DOHH2 (cell line): ENCODE results near the gene SUGCT.

Source experiments
- H3F3A ChIP-seq: fragments of 200-600 bp; sonication (generic), shearing (Covaris generic); 2 replicates; pipeline ENCODE4 v1.6.0; 2016; ENCODE audit warnings: antibody characterized with exemption, mild to moderate bottlenecking; ENCODE audit not compliant: control insufficient read depth, insufficient read depth
- H3K27ac ChIP-seq: fragments of 200-600 bp; sonication (generic); 2 replicates; pipeline ENCODE4 v1.5.1; 2014; ENCODE audit warnings: low read depth, mild to moderate bottlenecking, low read length, moderate library complexity
- H3K27me3 ChIP-seq: fragments of 200-600 bp; sonication (generic); 2 replicates; pipeline ENCODE4 v1.6.1; 2014; ENCODE audit warnings: mild to moderate bottlenecking, low read length, mixed read lengths; ENCODE audit not compliant: control insufficient read depth
- H3K36me3 ChIP-seq: fragments of 200-600 bp; sonication (generic); 2 replicates; pipeline ENCODE4 v1.6.1; 2014; ENCODE audit warnings: mild to moderate bottlenecking, low read length, moderate library complexity, mixed read lengths; ENCODE audit not compliant: control insufficient read depth
- H3K4me1 ChIP-seq: fragments of 200-600 bp; sonication (generic); 2 replicates; pipeline ENCODE4 v1.6.1; 2014; ENCODE audit warnings: mild to moderate bottlenecking, low read length, mixed read lengths; ENCODE audit not compliant: control insufficient read depth
- H3K4me2 ChIP-seq: fragments of 200-600 bp; sonication (generic); 2 replicates; pipeline ENCODE4 v1.6.0; 2014; ENCODE audit warnings: mild to moderate bottlenecking, low read length, moderate library complexity
- H3K4me3 ChIP-seq: fragments of 200-600 bp; sonication (generic); 2 replicates; pipeline ENCODE4 v1.5.1; 2014; ENCODE audit warnings: mild to moderate bottlenecking, low read length, mixed read lengths
- H3K79me2 ChIP-seq: fragments of 200-600 bp; sonication (generic); 2 replicates; pipeline ENCODE4 v1.6.1; 2014; ENCODE audit warnings: mild to moderate bottlenecking, low read length, mixed read lengths; ENCODE audit not compliant: control insufficient read depth
- H3K9me2 ChIP-seq: fragments of 200-600 bp; sonication (generic); replicated peaks from 2 replicates; pipeline ENCODE4 v1.6.1; 2014; ENCODE audit warnings: mild to moderate bottlenecking, low read length, mixed read lengths; ENCODE audit not compliant: control insufficient read depth
- H3K9me3 ChIP-seq: fragments of 200-600 bp; sonication (generic); 2 replicates; pipeline ENCODE4 v1.6.1; 2014; ENCODE audit warnings: antibody characterized with exemption, low read length, mixed read lengths; ENCODE audit not compliant: control insufficient read depth, insufficient read depth
- H4K20me1 ChIP-seq: fragments of 200-600 bp; sonication (generic); 2 replicates; pipeline ENCODE4 v1.6.0; 2014; ENCODE audit warnings: low read depth, mild to moderate bottlenecking, antibody characterized with exemption, low read length, moderate library complexity; ENCODE audit not compliant: control insufficient read depth, insufficient read depth
- CTCF ChIP-seq: fragments of 200-600 bp; sonication (generic); IDR thresholded peaks from one replicate; pipeline ENCODE4 v1.5.1; 2014; ENCODE audit warnings: antibody characterized with exemption, mild to moderate bottlenecking, low read depth, low read length; ENCODE audit not compliant: poor library complexity, severe bottlenecking
- EZH2phosphoT487 ChIP-seq: fragments of 200-600 bp; sonication (generic); IDR thresholded peaks from 2 replicates; pipeline ENCODE4 v1.6.1; 2017; ENCODE audit warnings: borderline replicate concordance, mild to moderate bottlenecking, antibody characterized with exemption, low read length, moderate library complexity, mixed read lengths

Gene SUGCT

GRCh38 chr7:40237731-40238130, 102.9 kb downstream of the SUGCT start:
- Histone ChIP-seq H3K79me2 (no peaks in the 10 kb centered on the region), H3K4me2 (no peak overlapping the region), H3K27me3 (no peaks in the 10 kb centered on the region), H3K9me2 (no peaks in the 10 kb centered on the region), H3F3A (no peaks in the 10 kb centered on the region), H3K36me3 (no peaks in the 10 kb centered on the region), H3K4me3 (no peak overlapping the region), H3K4me1 (no peaks in the 10 kb centered on the region), H4K20me1 (no peaks in the 10 kb centered on the region), H3K27ac (no peak overlapping the region), H3K9me3 (no peaks in the 10 kb centered on the region)
- TF ChIP-seq EZH2phosphoT487 (no peak), CTCF (no peak)

- no peak overlapping the region for H3K4me2 ChIP-seq
- H3K27ac ChIP-seq = no peak overlapping the region
- H3K4me1 ChIP-seq = no peaks in the 10 kb centered on the region
- H4K20me1 ChIP-seq = no peaks in the 10 kb centered on the region
- no peaks in the 10 kb centered on the region for H3F3A ChIP-seq
- H3K79me2 ChIP-seq = no peaks in the 10 kb centered on the region
- no peaks in the 10 kb centered on the region for H3K27me3 ChIP-seq
- H3K9me2 ChIP-seq = no peaks in the 10 kb centered on the region
- H3K36me3 ChIP-seq = no peaks in the 10 kb centered on the region
- TF ChIP-seq EZH2phosphoT487 (no peak), CTCF (no peak)
- no peak overlapping the region for H3K4me3 ChIP-seq
- H3K9me3 ChIP-seq = no peaks in the 10 kb centered on the region
Observed at GRCh38 chr7:40239755-40240303, 105.0 kb downstream of the SUGCT start.

- H3K9me2 ChIP-seq = no peaks in the 10 kb centered on the region
- no peak overlapping the region for H3K4me2 ChIP-seq
- H3F3A ChIP-seq = no peaks in the 10 kb centered on the region
- TF ChIP-seq EZH2phosphoT487 (no peak), CTCF (no peak)
- H3K27me3 ChIP-seq = no peaks in the 10 kb centered on the region
- H3K27ac ChIP-seq = no peak overlapping the region
- no peaks in the 10 kb centered on the region for H4K20me1 ChIP-seq
- H3K36me3 ChIP-seq = no peaks in the 10 kb centered on the region
- no peak overlapping the region for H3K4me3 ChIP-seq
- H3K9me3 ChIP-seq = no peaks in the 10 kb centered on the region
- H3K4me1 ChIP-seq = no peaks in the 10 kb centered on the region
- no peaks in the 10 kb centered on the region for H3K79me2 ChIP-seq
Observed at GRCh38 chr7:40243076-40243475, 108.3 kb downstream of the SUGCT start.

- Histone ChIP-seq H3F3A (no peaks in the 10 kb centered on the region), H3K9me3 (no peaks in the 10 kb centered on the region)
- no peak for TF ChIP-seq EZH2phosphoT487
- no peak for TF ChIP-seq CTCF
Observed at GRCh38 chr7:40244226-40244625, 109.4 kb downstream of the SUGCT start.

More at GRCh38 chr7:40244226-40244625, 109.4 kb downstream of the SUGCT start:
- H4K20me1 ChIP-seq = no peaks in the 10 kb centered on the region
- H3K4me2 ChIP-seq = no peak overlapping the region
- no peaks in the 10 kb centered on the region for H3K79me2 ChIP-seq
- H3K36me3 ChIP-seq = no peaks in the 10 kb centered on the region
- H3K9me2 ChIP-seq = no peaks in the 10 kb centered on the region
- H3K27ac ChIP-seq = no peak overlapping the region
- no peaks in the 10 kb centered on the region for H3K4me1 ChIP-seq
- no peaks in the 10 kb centered on the region for H3K27me3 ChIP-seq
- H3K4me3 ChIP-seq = no peak overlapping the region
